Right forelimb (tissue), 1 donor: Measurements from ENCODE around the gene FCRL6.

Source experiments
- DNase-seq: peaks from one replicate; pipeline ENCODE4 v3.0.0-alpha.2; 2018

The FCRL6 gene

GRCh38 chr1:159838715-159839114 is 36.6 kb downstream of the FCRL6 start:
- DNase-seq: no peak

- no peak for DNase-seq
These were observed 37.1 kb downstream of the FCRL6 start for GRCh38 chr1:159839116-159839849.

GRCh38 chr1:159841749-159842148 is 39.6 kb downstream of the FCRL6 start:
- DNase-seq: no peak

- no peak for DNase-seq
These were observed 41.3 kb downstream of the FCRL6 start for GRCh38 chr1:159843459-159843858.

GRCh38 chr1:159845751-159846629 is 43.8 kb downstream of the FCRL6 start:
- no peak for DNase-seq

- no peak for DNase-seq
These were observed 45.1 kb downstream of the FCRL6 start for GRCh38 chr1:159847231-159847630.

GRCh38 chr1:159848326-159848725 is 46.2 kb downstream of the FCRL6 start:
- DNase-seq: no peak

- no peak for DNase-seq
These were observed 47.6 kb downstream of the FCRL6 start for GRCh38 chr1:159849626-159850366.

- no peak for DNase-seq
These were observed 49.2 kb downstream of the FCRL6 start for GRCh38 chr1:159851407-159851806.

- DNase-seq: no peak
These were observed 51.4 kb downstream of the FCRL6 start for GRCh38 chr1:159853417-159854115.

- peak; percentile 76 for DNase-seq
These were observed 52.0 kb downstream of the FCRL6 start for GRCh38 chr1:159854116-159854692.

- DNase-seq: peak; percentile 90
These were observed 52.6 kb downstream of the FCRL6 start for GRCh38 chr1:159854693-159855192.

- no peak for DNase-seq
These were observed 53.5 kb downstream of the FCRL6 start for GRCh38 chr1:159855709-159856108.

GRCh38 chr1:159856576-159856975 is 54.4 kb downstream of the FCRL6 start:
- DNase-seq: no peak

- DNase-seq: no peak
These were observed 55.7 kb downstream of the FCRL6 start for GRCh38 chr1:159857889-159858288.

- no peak for DNase-seq
These were observed 57.7 kb downstream of the FCRL6 start for GRCh38 chr1:159859767-159860322.

- DNase-seq: no peak
These were observed 58.3 kb downstream of the FCRL6 start for GRCh38 chr1:159860456-159860855.

GRCh38 chr1:159861218-159861617 is 59.1 kb downstream of the FCRL6 start:
- DNase-seq: no peak

- DNase-seq: no peak
These were observed 59.9 kb downstream of the FCRL6 start for GRCh38 chr1:159862031-159862430.

GRCh38 chr1:159862557-159862956 is 60.4 kb downstream of the FCRL6 start, which contains the start of gene VSIG8:
VSIG8 (minus strand) TSS chr1:159862657; CDS start chr1:159862521, 136 bp downstream.
- DNase-seq: no peak

GRCh38 chr1:159864262-159864661 is 62.1 kb downstream of the FCRL6 start:
- no peak for DNase-seq
